HEK293 (cell line): ENCODE data around the gene CACNA1B.

Source experiments
- CTCF ChIA-PET: fragments of 350-600 bp; formaldehyde crosslinking; extraction: SDS; loops from one replicate; lab custom pipeline; 2021; ENCODE audit warnings: antibody characterized with exemption; lab: Yijun Ruan, JAX
- POLR2A ChIA-PET: fragments of 300-600 bp; formaldehyde crosslinking; extraction: SDS; loops from one replicate; lab custom pipeline; 2020; ENCODE audit warnings: antibody characterized with exemption, inconsistent platforms; lab: Yijun Ruan, JAX
- H3K27ac ChIP-seq: fragments of 200-500 bp; sonication (Bioruptor generic); 2 replicates; pipeline ENCODE4 v1.5.1; 2014; ENCODE audit warnings: low read depth, low read length, control low read depth, inconsistent platforms; ENCODE audit errors: extremely low read depth
- H3K36me3 ChIP-seq, 2 experiments: fragments of 200-500 bp in 1 of 2; sonication (Bioruptor generic) in 1 of 2; 1 replicate in 1 of 2; 2 replicates in 1 of 2; pipeline ENCODE4 v1.5.1; 2014 to 2017; ENCODE audit warnings: inconsistent platforms in 2 of 2, low read length in 2 of 2; ENCODE audit not compliant: control insufficient read depth in 2 of 2, insufficient read depth in 1 of 2
- H3K4me1 ChIP-seq: fragments of 200-500 bp; sonication (Bioruptor generic); 2 replicates; pipeline ENCODE4 v1.5.1; 2014; ENCODE audit warnings: mild to moderate bottlenecking, low read length, inconsistent platforms; ENCODE audit not compliant: control insufficient read depth, insufficient read depth
- H3K4me3 ChIP-seq: 2 replicates; pipeline ENCODE4 v1.5.1; 2011; ENCODE audit warnings: low read depth, mild to moderate bottlenecking, control low read depth, low read length, moderate library complexity
- H3K9me3 ChIP-seq: fragments of 200-500 bp; sonication (Bioruptor generic); 2 replicates; pipeline ENCODE4 v1.5.1; 2014; ENCODE audit warnings: low read depth, low read length, inconsistent platforms; ENCODE audit not compliant: control insufficient read depth, insufficient read depth
- SALL2 ChIP-seq: fragments of 450-650 bp; formaldehyde crosslinking; IDR thresholded peaks from 2 replicates; pipeline ENCODE4 v1.5.0; 2017; ENCODE audit warnings: missing biosample characterization, mild to moderate bottlenecking, missing genetic modification characterization, borderline replicate concordance
- SETDB1 ChIP-seq: IDR thresholded peaks from one replicate; pipeline ENCODE4 v1.6.1; 2017; ENCODE audit warnings: mild to moderate bottlenecking, low read length, moderate library complexity, mixed read lengths; ENCODE audit not compliant: insufficient read length
- YY2 ChIP-seq: fragments of 450-650 bp; formaldehyde crosslinking; IDR thresholded peaks from 2 replicates; pipeline ENCODE4 v1.5.1; 2016; ENCODE audit warnings: missing biosample characterization, missing genetic modification characterization
- ZBTB11 ChIP-seq: fragments of 450-650 bp; formaldehyde crosslinking; conservative IDR thresholded peaks from 2 replicates; pipeline ENCODE4 v1.5.1; 2016; ENCODE audit warnings: low read depth, missing biosample characterization, missing genetic modification characterization
- ZBTB20 ChIP-seq: fragments of 450-650 bp; formaldehyde crosslinking; IDR thresholded peaks from 2 replicates; pipeline ENCODE4 v1.5.1; 2016; ENCODE audit warnings: missing biosample characterization, missing genetic modification characterization
- ZNF132 ChIP-seq: fragments of 450-650 bp; formaldehyde crosslinking; IDR thresholded peaks from 2 replicates; pipeline ENCODE4 v1.5.1; 2017; ENCODE audit warnings: missing biosample characterization, missing genetic modification characterization, borderline replicate concordance
- ZNF155 ChIP-seq: fragments of 450-650 bp; formaldehyde crosslinking; IDR thresholded peaks from 2 replicates; pipeline ENCODE4 v1.5.1; 2016; ENCODE audit warnings: missing biosample characterization, missing genetic modification characterization
- ZNF157 ChIP-seq: fragments of 450-650 bp; formaldehyde crosslinking; IDR thresholded peaks from 2 replicates; pipeline ENCODE4 v1.5.1; 2016; ENCODE audit warnings: missing biosample characterization, missing genetic modification characterization
- ZNF169 ChIP-seq: fragments of 450-650 bp; formaldehyde crosslinking; IDR thresholded peaks from 2 replicates; pipeline ENCODE4 v1.5.1; 2016; ENCODE audit warnings: missing biosample characterization, missing genetic modification characterization
- ZNF175 ChIP-seq: fragments of 450-650 bp; formaldehyde crosslinking; IDR thresholded peaks from 2 replicates; pipeline ENCODE4 v1.5.1; 2016; ENCODE audit warnings: missing biosample characterization, missing genetic modification characterization
- ZNF2 ChIP-seq: fragments of 450-650 bp; formaldehyde crosslinking; IDR thresholded peaks from 2 replicates; pipeline ENCODE4 v1.5.1; 2016; ENCODE audit warnings: missing biosample characterization, missing genetic modification characterization
- ZNF202 ChIP-seq: fragments of 450-650 bp; formaldehyde crosslinking; IDR thresholded peaks from 2 replicates; pipeline ENCODE4 v1.5.1; 2016; ENCODE audit warnings: missing biosample characterization, missing genetic modification characterization, borderline replicate concordance
- ZNF211 ChIP-seq: fragments of 450-650 bp; formaldehyde crosslinking; IDR thresholded peaks from 2 replicates; pipeline ENCODE4 v1.5.1; 2016; ENCODE audit warnings: low read depth, missing biosample characterization, missing genetic modification characterization
- ZNF354C ChIP-seq: fragments of 450-650 bp; formaldehyde crosslinking; IDR thresholded peaks from 2 replicates; pipeline ENCODE4 v1.5.1; 2016; ENCODE audit warnings: missing biosample characterization, missing genetic modification characterization, low read depth, borderline replicate concordance
- ZNF394 ChIP-seq: fragments of 450-650 bp; formaldehyde crosslinking; IDR thresholded peaks from 2 replicates; pipeline ENCODE4 v1.5.1; 2016; ENCODE audit warnings: missing biosample characterization, missing genetic modification characterization, mild to moderate bottlenecking, moderate library complexity, borderline replicate concordance
- ZNF449 ChIP-seq: fragments of 450-650 bp; formaldehyde crosslinking; IDR thresholded peaks from 2 replicates; pipeline ENCODE4 v1.5.1; 2017; ENCODE audit warnings: missing biosample characterization, mild to moderate bottlenecking, missing genetic modification characterization, moderate library complexity
- ZNF48 ChIP-seq: fragments of 450-650 bp; formaldehyde crosslinking; IDR thresholded peaks from 2 replicates; pipeline ENCODE4 v1.5.1; 2016; ENCODE audit warnings: missing biosample characterization, missing genetic modification characterization
- ZNF510 ChIP-seq: fragments of 450-650 bp; formaldehyde crosslinking; IDR thresholded peaks from 2 replicates; pipeline ENCODE4 v1.5.1; 2018; ENCODE audit warnings: mild to moderate bottlenecking, missing genetic modification characterization, missing biosample characterization; ENCODE audit not compliant: insufficient replicate concordance
- ZNF544 ChIP-seq: fragments of 450-650 bp; formaldehyde crosslinking; IDR thresholded peaks from 2 replicates; pipeline ENCODE4 v1.5.0; 2017; ENCODE audit warnings: missing biosample characterization, missing genetic modification characterization
- ZNF558 ChIP-seq: fragments of 450-650 bp; formaldehyde crosslinking; IDR thresholded peaks from 2 replicates; pipeline ENCODE4 v1.5.1; 2016; ENCODE audit warnings: missing biosample characterization, missing genetic modification characterization
- ZNF585B ChIP-seq: fragments of 450-650 bp; formaldehyde crosslinking; IDR thresholded peaks from 2 replicates; pipeline ENCODE4 v1.5.1; 2016; ENCODE audit warnings: missing biosample characterization, missing genetic modification characterization
- ZNF610 ChIP-seq: fragments of 450-650 bp; formaldehyde crosslinking; IDR thresholded peaks from 2 replicates; pipeline ENCODE4 v1.5.1; 2016; ENCODE audit warnings: missing biosample characterization, missing genetic modification characterization, borderline replicate concordance
- ZNF624 ChIP-seq: fragments of 450-650 bp; formaldehyde crosslinking; IDR thresholded peaks from 2 replicates; pipeline ENCODE4 v1.5.1; 2017; ENCODE audit warnings: missing biosample characterization, missing genetic modification characterization
- ZNF626 ChIP-seq: fragments of 450-650 bp; sonication (Bioruptor Pico); formaldehyde crosslinking; IDR thresholded peaks from 2 replicates; pipeline ENCODE4 v1.5.1; 2018; ENCODE audit warnings: missing biosample characterization, missing genetic modification characterization, inconsistent platforms
- ZSCAN16 ChIP-seq: fragments of 450-650 bp; formaldehyde crosslinking; IDR thresholded peaks from 2 replicates; pipeline ENCODE4 v1.5.1; 2016; ENCODE audit warnings: missing biosample characterization, missing genetic modification characterization
- ZSCAN18 ChIP-seq: fragments of 450-650 bp; formaldehyde crosslinking; IDR thresholded peaks from 2 replicates; pipeline ENCODE4 v1.5.1; 2016; ENCODE audit warnings: missing biosample characterization, missing genetic modification characterization
- ZSCAN30 ChIP-seq: fragments of 450-650 bp; IDR thresholded peaks from 2 replicates; pipeline ENCODE4 v1.5.1; 2018; ENCODE audit warnings: missing biosample characterization, mild to moderate bottlenecking, missing genetic modification characterization, moderate library complexity
- TF ChIP-seq, protein P1 (sequence below): fragments of 450-650 bp; formaldehyde crosslinking; IDR thresholded peaks from 2 replicates; pipeline ENCODE4 v1.5.0; 2017; ENCODE audit warnings: missing biosample characterization, missing genetic modification characterization, borderline replicate concordance

The CACNA1B gene

GRCh38 chr9:138060881-138061280, 183.3 kb downstream of the CACNA1B start:
- no peak for TF ChIP-seq ZNF169
- TF ChIP-seq ZNF2 (tag by site-specific recombination) = no peak
- no peak for TF ChIP-seq ZNF175 (tag by site-specific recombination)
- no peak for TF ChIP-seq ZSCAN18 (tag by site-specific recombination)
- no peak for TF ChIP-seq ZSCAN16 (tag by site-specific recombination)
- no peak for TF ChIP-seq ZNF132 (tag by site-specific recombination)
- no peak for TF ChIP-seq ZNF394 (tag by site-specific recombination)
- TF ChIP-seq ZNF626 (tag by site-specific recombination) = no peak
- no peak for TF ChIP-seq SALL2 (tag by site-specific recombination)
- TF ChIP-seq, protein P1, sequence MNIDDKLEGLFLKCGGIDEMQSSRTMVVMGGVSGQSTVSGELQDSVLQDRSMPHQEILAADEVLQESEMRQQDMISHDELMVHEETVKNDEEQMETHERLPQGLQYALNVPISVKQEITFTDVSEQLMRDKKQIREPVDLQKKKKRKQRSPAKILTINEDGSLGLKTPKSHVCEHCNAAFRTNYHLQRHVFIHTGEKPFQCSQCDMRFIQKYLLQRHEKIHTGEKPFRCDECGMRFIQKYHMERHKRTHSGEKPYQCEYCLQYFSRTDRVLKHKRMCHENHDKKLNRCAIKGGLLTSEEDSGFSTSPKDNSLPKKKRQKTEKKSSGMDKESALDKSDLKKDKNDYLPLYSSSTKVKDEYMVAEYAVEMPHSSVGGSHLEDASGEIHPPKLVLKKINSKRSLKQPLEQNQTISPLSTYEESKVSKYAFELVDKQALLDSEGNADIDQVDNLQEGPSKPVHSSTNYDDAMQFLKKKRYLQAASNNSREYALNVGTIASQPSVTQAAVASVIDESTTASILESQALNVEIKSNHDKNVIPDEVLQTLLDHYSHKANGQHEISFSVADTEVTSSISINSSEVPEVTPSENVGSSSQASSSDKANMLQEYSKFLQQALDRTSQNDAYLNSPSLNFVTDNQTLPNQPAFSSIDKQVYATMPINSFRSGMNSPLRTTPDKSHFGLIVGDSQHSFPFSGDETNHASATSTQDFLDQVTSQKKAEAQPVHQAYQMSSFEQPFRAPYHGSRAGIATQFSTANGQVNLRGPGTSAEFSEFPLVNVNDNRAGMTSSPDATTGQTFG (tag by site-specific recombination) = no peak
- no peak for TF ChIP-seq ZNF449
- TF ChIP-seq ZNF624 (tag by site-specific recombination) = no peak
- TF ChIP-seq ZNF510 = no peak
- no peak for TF ChIP-seq ZNF544 (tag by site-specific recombination)
- Histone ChIP-seq H3K36me3 (no peaks in the 10 kb centered on the region), H3K27ac (no peak overlapping the region), H3K4me1 (no peaks in the 10 kb centered on the region), H3K9me3 (no peaks in the 10 kb centered on the region), H3K4me3 (no peak overlapping the region)
- ChIA-PET CTCF (no interaction called here), POLR2A (no interaction called here)

DNA sequence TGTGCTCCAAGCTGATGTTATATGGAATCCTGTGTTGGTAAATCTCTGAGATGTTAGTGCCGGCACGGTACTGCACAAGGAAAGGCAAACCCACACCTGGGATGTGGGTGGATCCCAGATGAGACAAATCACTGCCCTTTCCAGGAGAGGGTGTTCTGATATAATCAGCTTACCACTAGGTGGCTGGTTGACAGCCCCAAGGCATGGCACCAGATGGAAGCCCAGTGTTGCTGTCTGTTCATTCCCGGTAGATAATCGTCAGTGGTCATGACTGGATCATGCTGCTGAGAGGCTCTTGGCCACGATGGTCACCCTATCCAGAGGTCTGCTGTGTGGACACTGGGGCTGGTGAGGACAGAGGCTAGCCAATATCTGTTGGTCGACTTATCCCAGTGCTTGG, 184.0 kb downstream of the CACNA1B start:
- Histone ChIP-seq H3K36me3 (no peaks in the 10 kb centered on the region), H3K9me3 (no peaks in the 10 kb centered on the region), H3K27ac (no peak overlapping the region), H3K4me3 (no peak overlapping the region), H3K4me1 (no peaks in the 10 kb centered on the region)
- ChIA-PET POLR2A (no interaction called here), CTCF (interaction anchor here (0.9 kb wide), 1 partner anchor 10 kb away, joined by 5 read pairs; no protein-coding TSS in a partner anchor)
- TF ChIP-seq ZBTB11 (tag by site-specific recombination) (no peak), ZBTB20 (tag by site-specific recombination) (no peak), ZSCAN30 (tag by site-specific recombination) (no peak), ZNF202 (tag by site-specific recombination) (no peak), ZNF585B (tag by site-specific recombination) (no peak), YY2 (tag by site-specific recombination) (no peak), ZNF211 (tag by site-specific recombination) (no peak), ZNF48 (tag by site-specific recombination) (no peak), ZNF354C (tag by site-specific recombination) (no peak), ZNF610 (no peak), ZNF155 (no peak), SETDB1 (no peak), ZNF157 (tag by site-specific recombination) (no peak), ZNF558 (no peak)
